PC-9 (cell line): ENCODE data around the gene CISD3.

Experiments
- EZH2 ChIP-seq: fragments of 200-600 bp; sonication (generic); IDR thresholded peaks from 2 replicates; pipeline ENCODE4 v1.8.0; 2017; ENCODE audit warnings: antibody characterized with exemption, low read depth
- TF ChIP-seq, protein P1 (sequence below): fragments of 200-600 bp; sonication (generic); conservative IDR thresholded peaks from 2 replicates; pipeline ENCODE4 v1.6.1; 2017; ENCODE audit warnings: mixed run types, antibody characterized with exemption, mild to moderate bottlenecking, moderate library complexity

DNA sequence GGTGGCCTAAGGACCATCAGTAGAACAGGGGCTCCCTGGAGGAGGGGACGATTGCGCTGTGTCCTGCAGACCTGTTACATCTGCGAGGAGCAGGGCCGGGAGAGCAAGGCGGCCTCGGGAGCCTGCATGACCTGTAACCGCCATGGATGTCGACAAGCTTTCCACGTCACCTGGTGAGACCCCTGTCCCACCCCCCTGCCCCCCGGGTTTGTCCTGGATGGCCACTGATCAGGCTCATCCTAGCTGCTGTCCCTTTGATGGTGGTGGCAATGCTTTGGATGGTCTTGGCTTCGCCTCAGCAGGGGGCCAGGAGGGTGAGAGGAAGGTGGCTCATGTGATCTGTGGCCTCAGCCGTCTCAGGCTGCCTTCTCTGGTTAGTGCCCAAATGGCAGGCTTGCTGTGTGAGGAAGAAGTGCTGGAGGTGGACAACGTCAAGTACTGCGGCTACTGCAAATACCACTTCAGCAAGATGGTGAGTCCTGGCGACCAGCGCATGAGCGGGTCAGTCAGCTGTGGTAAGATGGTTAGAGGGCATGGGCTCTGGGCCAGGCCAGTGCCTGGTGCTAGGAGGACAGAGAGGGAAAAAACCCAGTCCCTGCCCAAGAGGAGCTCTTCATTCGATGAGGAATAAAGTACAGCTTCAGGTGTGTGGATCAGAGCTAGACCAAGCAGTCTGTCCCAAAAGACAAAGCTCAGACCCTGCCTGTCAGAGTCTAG is 20.9 kb upstream of the CISD3 start:
- TF ChIP-seq, protein P1, sequence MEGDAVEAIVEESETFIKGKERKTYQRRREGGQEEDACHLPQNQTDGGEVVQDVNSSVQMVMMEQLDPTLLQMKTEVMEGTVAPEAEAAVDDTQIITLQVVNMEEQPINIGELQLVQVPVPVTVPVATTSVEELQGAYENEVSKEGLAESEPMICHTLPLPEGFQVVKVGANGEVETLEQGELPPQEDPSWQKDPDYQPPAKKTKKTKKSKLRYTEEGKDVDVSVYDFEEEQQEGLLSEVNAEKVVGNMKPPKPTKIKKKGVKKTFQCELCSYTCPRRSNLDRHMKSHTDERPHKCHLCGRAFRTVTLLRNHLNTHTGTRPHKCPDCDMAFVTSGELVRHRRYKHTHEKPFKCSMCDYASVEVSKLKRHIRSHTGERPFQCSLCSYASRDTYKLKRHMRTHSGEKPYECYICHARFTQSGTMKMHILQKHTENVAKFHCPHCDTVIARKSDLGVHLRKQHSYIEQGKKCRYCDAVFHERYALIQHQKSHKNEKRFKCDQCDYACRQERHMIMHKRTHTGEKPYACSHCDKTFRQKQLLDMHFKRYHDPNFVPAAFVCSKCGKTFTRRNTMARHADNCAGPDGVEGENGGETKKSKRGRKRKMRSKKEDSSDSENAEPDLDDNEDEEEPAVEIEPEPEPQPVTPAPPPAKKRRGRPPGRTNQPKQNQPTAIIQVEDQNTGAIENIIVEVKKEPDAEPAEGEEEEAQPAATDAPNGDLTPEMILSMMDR: no peak
- no peak for TF ChIP-seq EZH2
